HepG2 (cell line): ENCODE results near the gene TARDBP. TPM values are rescaled to one million over a fixed set of nuclear protein-coding genes. Genes with fewer than 3 reads are reported as not detected.
A peak's percentile ranks its signal among the peaks of the same experiment; 100 is the strongest.

ENCODE experiments used
- EEA1 ChIP-seq: sonication (generic); formaldehyde crosslinking; IDR thresholded peaks from 2 replicates; pipeline ENCODE4 v1.5.1; 2020; ENCODE audit warnings: mild to moderate bottlenecking, missing genetic modification reagents, borderline replicate concordance
- EED ChIP-seq: sonication (generic); formaldehyde crosslinking; IDR thresholded peaks from 2 replicates; pipeline ENCODE4 v1.5.0; 2020; ENCODE audit warnings: mild to moderate bottlenecking, missing genetic modification reagents
- HNF4G ChIP-seq, 2 experiments: sonication (generic) in 1 of 2; formaldehyde crosslinking in 1 of 2; IDR thresholded peaks; 2 replicates each; pipeline versions ENCODE4 v1.4.0 to v1.6.1; 2011 to 2020; ENCODE audit warnings: borderline replicate concordance in 2 of 2, low read depth in 2 of 2, mild to moderate bottlenecking in 2 of 2, low read length in 1 of 2, missing genetic modification reagents in 1 of 2, moderate library complexity in 1 of 2
- KMT2B ChIP-seq: IDR thresholded peaks from 2 replicates; pipeline ENCODE4 v1.6.1; 2016; ENCODE audit warnings: missing genetic modification reagents, missing compliant biosample characterization
- MTA1 ChIP-seq: sonication (generic); formaldehyde crosslinking; IDR thresholded peaks from 2 replicates; pipeline ENCODE4 v1.4.0; 2020; ENCODE audit warnings: missing genetic modification reagents, mild to moderate bottlenecking, borderline replicate concordance
- POGZ ChIP-seq: sonication (generic); formaldehyde crosslinking; IDR thresholded peaks from 2 replicates; pipeline ENCODE4 v1.4.0; 2020; ENCODE audit warnings: mild to moderate bottlenecking, missing genetic modification reagents
- USF2 ChIP-seq, 2 experiments: sonication (generic) in 1 of 2; formaldehyde crosslinking in 1 of 2; IDR thresholded peaks; 2 replicates each; pipeline versions ENCODE4 v1.5.1 to v1.6.1; 2011 to 2020; ENCODE audit warnings: borderline replicate concordance in 1 of 2, low read depth in 1 of 2, low read length in 1 of 2, mild to moderate bottlenecking in 1 of 2, missing genetic modification reagents in 1 of 2, moderate library complexity in 1 of 2
- ZBTB44 ChIP-seq: sonication (generic); formaldehyde crosslinking; IDR thresholded peaks from 2 replicates; pipeline ENCODE4 v1.4.0; 2020; ENCODE audit warnings: missing genetic modification reagents
- ZNF280B ChIP-seq: sonication (generic); formaldehyde crosslinking; IDR thresholded peaks from 2 replicates; pipeline ENCODE4 v1.5.0; 2020; ENCODE audit warnings: missing genetic modification reagents, mild to moderate bottlenecking, borderline replicate concordance
- ZNF513 ChIP-seq: sonication (generic); formaldehyde crosslinking; conservative IDR thresholded peaks from 2 replicates; pipeline ENCODE4 v1.5.0; 2020; ENCODE audit warnings: missing genetic modification reagents
- ZNF660 ChIP-seq: sonication (generic); formaldehyde crosslinking; IDR thresholded peaks from 2 replicates; pipeline ENCODE4 v1.5.1; 2020; ENCODE audit warnings: mild to moderate bottlenecking, low read depth, missing genetic modification reagents, borderline replicate concordance
- ZNF672 ChIP-seq: sonication (generic); formaldehyde crosslinking; IDR thresholded peaks from 2 replicates; pipeline ENCODE4 v1.8.1; 2022; ENCODE audit warnings: missing genetic modification reagents
- ZNF761 ChIP-seq: sonication (generic); formaldehyde crosslinking; conservative IDR thresholded peaks from 2 replicates; pipeline ENCODE4 v1.4.0; 2020; ENCODE audit warnings: mild to moderate bottlenecking, missing genetic modification reagents
- ZNF773 ChIP-seq: sonication (generic); formaldehyde crosslinking; IDR thresholded peaks from 2 replicates; pipeline ENCODE4 v1.4.0; 2020; ENCODE audit warnings: missing genetic modification reagents, borderline replicate concordance
- ZNF879 ChIP-seq: sonication (generic); formaldehyde crosslinking; IDR thresholded peaks from 2 replicates; pipeline ENCODE4 v1.8.1; 2023; ENCODE audit warnings: missing genetic modification reagents
- polyA plus RNA-seq, 8 experiments: library from polyadenylated mRNA; depleted of rRNA in 3 of 8; stranded (reverse) in 7 of 8; unstranded in 1 of 8; fragments of >200 nt; fragmentation: Illumina TruSeq in 4 of 8; extraction: Trizol in 4 of 8; gene quantifications; 2 replicates each; pipeline versions ENCODE4 v1.2.1 to v1.2.3, GENCODE V29; 2011 to 2016; ENCODE audit warnings: low read depth in 4 of 8, missing spikeins in 1 of 8, mixed read lengths in 1 of 8; ENCODE audit not compliant: insufficient read depth in 1 of 8
- total RNA-seq, 5 experiments: library from RNA; depleted of rRNA; stranded (reverse); fragments of >200 nt; fragmentation: Illumina TruSeq; extraction: Trizol; gene quantifications; 2 replicates each; pipeline ENCODE4 v1.2.3, GENCODE V29; 2016; ENCODE audit warnings: low read depth in 1 of 5

Gene TARDBP
- total and polyA plus RNA-seq, 2 of the 13 experiments (the other 11 are each of a cell fraction or from before 2014, with no cell fraction given), result 62.4 to 93.0 TPM

- no peak for TF ChIP-seq ZBTB44 (CRISPR knock-in tag)
- peak; percentile 72; the same call in 1 of the 2 replicates for TF ChIP-seq POGZ (CRISPR knock-in tag)
- no peak for TF ChIP-seq ZNF879 (CRISPR knock-in tag)
- peak; percentile 55; the same call in 1 of the 2 replicates for TF ChIP-seq EED
- TF ChIP-seq ZNF773 (CRISPR knock-in tag), result peak; percentile 93; the same call in 1 of the 2 replicates
- TF ChIP-seq HNF4G (IDR thresholded peaks at IDR 0.05; ENCODE audit: borderline replicate concordance, low read depth, low read length), result no peak
- peak; percentile 68; the same call in 1 of the 2 replicates for TF ChIP-seq HNF4G (CRISPR knock-in tag; IDR thresholded peaks at IDR 0.05; ENCODE audit: borderline replicate concordance, low read depth)
- no peak for TF ChIP-seq ZNF672 (CRISPR knock-in tag)
- TF ChIP-seq ZNF761 (CRISPR knock-in tag), result peak; percentile 67; the same call in 1 of the 2 replicates
- peak; percentile 74 for TF ChIP-seq KMT2B (CRISPR knock-in tag)
- TF ChIP-seq ZNF513 (CRISPR knock-in tag), result no peak
- TF ChIP-seq ZNF280B (CRISPR knock-in tag), result peak; percentile 88
- TF ChIP-seq MTA1 (CRISPR knock-in tag), result no peak; the same call in 1 of the 2 replicates
- TF ChIP-seq USF2 (IDR thresholded peaks at IDR 0.05; ENCODE audit: low read depth, low read length), result no peak
- TF ChIP-seq USF2 (CRISPR knock-in tag; IDR thresholded peaks at IDR 0.05; ENCODE audit: borderline replicate concordance), result no peak; the same call in 1 of the 2 replicates
- no peak for TF ChIP-seq ZNF660 (CRISPR knock-in tag)
- peak; percentile 83; the same call in 1 of the 2 replicates for TF ChIP-seq EEA1 (CRISPR knock-in tag)
Observed at GRCh38 chr1:11012260-11013159, at the start of gene TARDBP (continued).
